ENCODE results near the gene PRUNE2. TPM values are rescaled to one million over a fixed set of nuclear protein-coding genes. Genes with fewer than 3 reads are reported as not detected.
A peak's percentile ranks its signal among the peaks of the same experiment; 100 is the strongest.
"Not testable (repeated sequence)": the region's sequence is repeated elsewhere in the genome, so short reads cannot be mapped to it uniquely, and the experiment has no call there.

The PRUNE2 gene, protein sequence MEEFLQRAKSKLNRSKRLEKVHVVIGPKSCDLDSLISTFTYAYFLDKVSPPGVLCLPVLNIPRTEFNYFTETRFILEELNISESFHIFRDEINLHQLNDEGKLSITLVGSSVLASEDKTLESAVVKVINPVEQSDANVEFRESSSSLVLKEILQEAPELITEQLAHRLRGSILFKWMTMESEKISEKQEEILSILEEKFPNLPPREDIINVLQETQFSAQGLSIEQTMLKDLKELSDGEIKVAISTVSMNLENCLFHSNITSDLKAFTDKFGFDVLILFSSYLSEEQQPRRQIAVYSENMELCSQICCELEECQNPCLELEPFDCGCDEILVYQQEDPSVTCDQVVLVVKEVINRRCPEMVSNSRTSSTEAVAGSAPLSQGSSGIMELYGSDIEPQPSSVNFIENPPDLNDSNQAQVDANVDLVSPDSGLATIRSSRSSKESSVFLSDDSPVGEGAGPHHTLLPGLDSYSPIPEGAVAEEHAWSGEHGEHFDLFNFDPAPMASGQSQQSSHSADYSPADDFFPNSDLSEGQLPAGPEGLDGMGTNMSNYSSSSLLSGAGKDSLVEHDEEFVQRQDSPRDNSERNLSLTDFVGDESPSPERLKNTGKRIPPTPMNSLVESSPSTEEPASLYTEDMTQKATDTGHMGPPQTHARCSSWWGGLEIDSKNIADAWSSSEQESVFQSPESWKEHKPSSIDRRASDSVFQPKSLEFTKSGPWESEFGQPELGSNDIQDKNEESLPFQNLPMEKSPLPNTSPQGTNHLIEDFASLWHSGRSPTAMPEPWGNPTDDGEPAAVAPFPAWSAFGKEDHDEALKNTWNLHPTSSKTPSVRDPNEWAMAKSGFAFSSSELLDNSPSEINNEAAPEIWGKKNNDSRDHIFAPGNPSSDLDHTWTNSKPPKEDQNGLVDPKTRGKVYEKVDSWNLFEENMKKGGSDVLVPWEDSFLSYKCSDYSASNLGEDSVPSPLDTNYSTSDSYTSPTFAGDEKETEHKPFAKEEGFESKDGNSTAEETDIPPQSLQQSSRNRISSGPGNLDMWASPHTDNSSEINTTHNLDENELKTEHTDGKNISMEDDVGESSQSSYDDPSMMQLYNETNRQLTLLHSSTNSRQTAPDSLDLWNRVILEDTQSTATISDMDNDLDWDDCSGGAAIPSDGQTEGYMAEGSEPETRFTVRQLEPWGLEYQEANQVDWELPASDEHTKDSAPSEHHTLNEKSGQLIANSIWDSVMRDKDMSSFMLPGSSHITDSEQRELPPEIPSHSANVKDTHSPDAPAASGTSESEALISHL (N-terminal part only)
- total RNA-seq = 4.9 TPM

DNA sequence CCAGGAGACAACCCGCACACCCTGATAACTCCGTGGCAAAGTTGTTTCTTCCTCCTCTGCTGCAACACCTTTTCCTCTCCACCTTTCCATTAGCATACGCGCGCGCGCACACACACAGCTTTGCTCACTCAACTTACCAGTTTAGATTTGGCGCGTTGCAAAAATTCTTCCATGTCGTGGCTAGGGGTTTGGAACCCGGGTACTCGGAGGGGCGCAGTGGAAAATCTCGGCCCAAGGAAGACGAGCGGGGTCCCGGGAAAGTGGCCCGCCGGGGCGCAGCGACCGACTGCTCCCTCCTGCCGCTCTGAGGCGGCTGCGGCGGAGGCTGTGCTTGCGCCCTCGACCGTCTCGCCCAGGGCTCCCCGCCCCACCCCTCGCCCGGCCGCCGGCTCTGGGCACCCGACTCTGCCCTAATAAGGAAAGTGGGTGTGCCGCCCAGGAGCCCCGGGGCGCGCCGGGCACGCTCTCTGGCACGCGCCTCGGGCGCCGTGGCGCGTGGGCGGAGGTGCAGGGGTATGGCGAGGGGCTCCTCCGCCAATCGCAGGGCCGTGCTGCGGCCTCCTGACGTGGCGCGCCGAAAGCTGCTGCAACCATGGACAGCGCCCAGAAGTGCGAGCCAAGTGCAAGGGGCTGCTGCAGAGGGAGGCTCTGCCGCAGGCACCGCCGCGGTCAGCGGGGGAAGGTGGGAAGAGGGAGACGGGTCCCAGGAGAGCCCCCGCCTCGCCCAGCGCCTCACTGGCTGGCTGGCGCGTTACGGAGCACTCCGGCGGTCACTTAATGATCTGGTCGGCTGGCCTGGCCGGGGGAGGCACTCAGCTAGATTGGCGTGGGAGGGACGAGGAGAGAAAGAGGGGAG, at the start of gene PRUNE2:
Gene PRUNE2, minus strand, starts transcription at position 324 of the 856 bp plus-strand sequence. Its CDS starts 151 bp downstream, at position 173.
- ATAC-seq = peak; percentile 80

DNA sequence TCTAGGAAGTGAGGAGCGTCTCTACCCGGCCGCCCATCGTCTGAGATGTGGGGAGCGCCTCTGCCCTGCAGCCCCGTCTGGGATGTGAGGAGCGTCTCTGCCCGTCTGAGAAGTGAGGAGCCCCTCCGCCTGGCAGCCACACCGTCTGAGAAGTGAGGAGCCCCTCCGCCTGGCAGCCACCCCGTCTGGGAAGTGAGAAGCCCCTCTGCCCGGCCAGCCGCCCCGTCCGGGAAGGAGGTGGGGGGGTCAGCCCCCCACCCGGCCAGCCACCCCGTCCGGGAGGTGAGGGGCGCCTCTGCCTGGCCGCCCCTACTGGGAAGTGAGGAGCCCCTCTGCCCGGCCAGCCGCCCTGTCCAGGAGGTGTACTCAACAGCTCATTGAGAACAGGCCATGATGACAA, 49.5 kb upstream of the PRUNE2 start:
- ATAC-seq = not testable (repeated sequence)

DNA sequence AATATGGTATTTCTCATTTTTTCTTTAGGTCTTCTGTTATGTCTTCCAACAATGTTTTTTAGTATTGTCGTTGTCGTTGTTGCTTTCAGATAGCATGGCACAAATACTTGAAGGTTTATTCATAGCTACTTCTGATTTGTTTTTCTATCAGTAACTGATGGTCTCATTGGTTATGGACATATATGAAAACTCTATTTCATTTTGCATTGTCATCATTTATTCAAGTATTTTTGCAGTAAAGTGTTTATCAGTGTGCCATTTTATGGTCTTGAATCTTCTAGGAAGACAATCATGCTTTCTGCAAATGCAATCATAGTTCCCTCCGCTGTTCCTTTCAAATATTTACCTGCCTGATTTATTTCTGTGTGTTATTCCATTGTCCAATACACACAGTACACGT, 44.0 kb upstream of the PRUNE2 start:
- no peak for ATAC-seq

DNA sequence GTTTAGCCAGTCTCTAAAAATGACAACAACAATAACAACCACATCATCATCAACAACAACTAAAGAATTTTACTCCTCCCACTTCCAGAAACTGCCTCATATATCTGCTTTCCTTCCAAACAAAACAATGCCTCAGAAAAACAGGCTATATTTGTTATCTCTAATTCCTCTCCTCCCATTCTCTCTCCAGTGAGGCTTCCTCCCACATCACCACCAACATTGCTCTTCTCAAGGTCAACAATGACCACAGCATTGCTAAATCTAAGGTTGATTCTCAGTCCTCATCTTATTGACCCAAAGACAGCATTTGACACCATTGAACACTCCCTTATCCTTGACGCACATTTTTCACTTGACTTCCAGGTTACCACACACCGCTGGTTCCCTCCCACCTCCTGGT, 38.1 kb upstream of the PRUNE2 start:
- ATAC-seq = no peak

DNA sequence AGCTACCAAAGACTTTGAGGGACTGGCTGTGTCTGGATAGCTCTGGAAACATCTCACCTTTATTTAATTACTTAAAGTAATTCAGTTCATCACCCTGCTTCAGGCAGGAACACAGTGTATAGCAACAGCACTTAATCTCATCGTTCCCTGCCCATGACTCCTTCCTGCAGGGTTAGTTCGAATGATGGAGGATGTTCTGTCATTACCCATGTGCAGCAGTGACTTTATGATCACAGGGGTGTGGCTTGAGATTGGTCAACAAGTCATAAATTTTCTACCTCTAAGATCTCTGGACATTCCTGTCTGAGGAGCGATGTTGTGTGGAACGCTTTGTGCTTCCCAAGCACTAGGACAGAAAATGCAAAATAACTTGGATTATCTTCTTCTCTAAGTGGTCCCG, 37.1 kb upstream of the PRUNE2 start:
- ATAC-seq = no peak

DNA sequence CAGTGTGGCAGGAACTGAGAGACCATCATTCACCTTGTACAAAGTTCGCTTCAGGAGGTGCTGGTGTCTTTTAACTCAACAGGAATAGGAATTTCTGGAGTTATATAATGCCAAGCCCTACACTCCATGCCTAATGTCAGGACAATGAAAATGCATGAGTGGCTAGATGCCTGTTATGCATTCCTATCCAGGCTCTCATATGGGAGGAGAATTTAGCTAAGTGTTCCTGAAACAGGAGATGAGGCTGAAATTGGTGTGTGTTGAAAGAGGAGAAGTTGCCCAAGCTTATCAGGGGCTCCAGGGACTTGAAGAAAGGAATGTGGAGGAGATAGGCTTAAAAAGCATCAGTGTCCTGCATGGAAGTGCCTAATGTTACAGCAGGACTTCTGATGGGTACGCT, 26.8 kb upstream of the PRUNE2 start:
- no peak for ATAC-seq

DNA sequence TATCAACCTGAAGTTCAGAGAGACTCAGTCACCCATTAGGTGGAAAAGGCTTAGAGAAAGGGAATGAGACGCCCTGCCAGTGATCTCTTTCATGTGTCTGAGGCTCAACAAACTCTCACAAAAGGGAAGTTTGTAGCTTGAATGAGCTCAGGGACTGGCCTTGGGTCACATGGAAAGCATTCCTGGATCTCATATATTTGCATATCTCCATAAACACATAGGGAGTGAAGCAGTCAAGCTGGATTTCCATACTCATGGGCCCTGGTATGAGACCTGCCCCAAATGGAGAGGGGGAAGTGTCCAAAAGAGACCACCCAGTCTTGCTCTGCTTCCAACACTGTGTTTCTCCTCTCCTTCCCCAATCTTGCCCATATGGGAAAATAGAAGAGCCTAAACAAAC, 26.4 kb upstream of the PRUNE2 start:
- no peak for ATAC-seq

DNA sequence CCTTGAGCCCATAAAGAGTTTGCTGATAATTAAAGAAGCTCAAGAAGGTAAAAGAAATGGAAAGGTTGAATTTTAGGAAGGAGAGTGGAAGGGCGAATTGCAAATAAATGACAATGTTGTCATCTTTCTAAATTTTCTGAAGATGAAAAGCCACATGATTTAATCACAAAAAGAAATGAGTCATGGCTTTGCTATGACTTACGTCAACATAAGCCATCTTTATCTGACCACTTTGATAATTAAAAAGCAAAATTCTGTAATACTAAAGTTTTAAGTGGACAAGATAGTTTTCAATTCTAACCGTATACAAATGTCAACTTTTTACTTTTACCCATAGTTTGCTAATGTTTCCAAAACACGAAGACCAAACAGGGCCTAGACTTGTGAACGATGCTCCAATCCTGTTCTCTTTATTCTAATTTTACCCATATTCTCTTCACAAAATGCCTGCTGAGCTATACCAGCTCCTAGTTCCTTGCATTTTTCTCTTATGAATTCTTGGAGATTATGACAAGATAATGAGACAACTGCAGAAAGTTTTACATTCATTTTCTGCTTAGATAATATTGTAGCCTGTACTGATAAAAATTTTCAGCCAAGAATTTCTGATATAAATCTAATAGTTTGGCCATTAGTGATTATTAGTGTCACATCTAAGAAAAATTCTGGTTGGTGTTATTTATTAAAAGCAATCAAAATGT, 21.8 kb upstream of the PRUNE2 start:
- no peak for ATAC-seq

DNA sequence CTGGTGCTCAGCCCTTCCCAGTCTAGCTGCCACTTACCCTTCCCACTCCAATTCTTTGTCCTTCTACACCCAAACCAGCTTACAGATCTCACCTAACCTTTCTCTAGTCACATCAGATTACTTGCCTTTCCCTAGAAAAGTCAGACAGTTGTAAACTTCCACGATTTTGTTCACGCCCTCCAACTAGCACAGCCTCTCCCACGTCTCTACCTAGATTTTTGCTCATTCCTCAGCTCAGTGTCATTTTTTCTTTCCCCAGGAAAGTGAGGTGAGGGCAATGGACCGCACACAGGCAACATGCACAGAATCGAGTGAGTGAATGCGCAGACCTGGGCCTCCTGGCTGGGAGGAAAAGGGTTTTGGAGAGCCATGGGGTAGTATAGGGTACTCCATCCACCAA, 20.9 kb upstream of the PRUNE2 start:
- no peak for ATAC-seq

DNA sequence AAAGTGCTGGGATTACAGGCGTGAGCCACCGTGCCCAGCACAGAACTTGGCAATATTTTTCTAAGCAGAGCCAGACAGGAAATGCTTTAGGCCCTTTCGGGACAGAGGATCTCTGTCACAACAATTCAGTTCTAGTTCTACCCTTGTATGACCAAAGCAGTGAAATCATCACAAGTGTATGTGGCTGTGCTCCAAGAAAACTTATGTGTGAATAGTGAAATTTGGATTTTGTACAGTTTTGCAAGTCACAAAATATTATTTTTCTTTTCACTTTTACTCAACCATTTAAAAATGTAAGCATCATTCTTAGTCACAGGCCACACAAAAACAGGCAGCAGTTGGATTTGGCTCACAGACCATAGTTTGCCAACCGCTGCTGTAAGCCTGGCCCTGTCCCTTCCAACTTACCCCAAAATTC, 20.4 kb upstream of the PRUNE2 start:
- ATAC-seq = no peak

DNA sequence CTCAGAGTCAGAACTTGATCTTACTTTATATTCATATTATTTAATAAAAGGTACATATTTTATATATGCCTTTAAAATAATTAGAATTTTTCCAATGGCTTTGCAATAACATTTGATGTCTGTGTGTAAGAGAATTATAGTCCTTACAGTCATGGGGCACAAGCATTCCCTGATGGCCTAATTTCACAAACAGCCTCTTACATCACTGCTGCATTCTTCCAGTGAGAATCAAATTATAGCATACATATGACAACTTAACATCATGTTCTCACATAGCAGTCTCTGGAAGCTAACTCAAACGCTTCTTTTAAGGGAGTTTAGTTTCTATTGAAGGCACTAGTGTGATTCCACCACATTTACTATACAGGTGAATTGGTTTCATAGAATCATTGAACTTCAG, 15.3 kb upstream of the PRUNE2 start:
- no peak for ATAC-seq

DNA sequence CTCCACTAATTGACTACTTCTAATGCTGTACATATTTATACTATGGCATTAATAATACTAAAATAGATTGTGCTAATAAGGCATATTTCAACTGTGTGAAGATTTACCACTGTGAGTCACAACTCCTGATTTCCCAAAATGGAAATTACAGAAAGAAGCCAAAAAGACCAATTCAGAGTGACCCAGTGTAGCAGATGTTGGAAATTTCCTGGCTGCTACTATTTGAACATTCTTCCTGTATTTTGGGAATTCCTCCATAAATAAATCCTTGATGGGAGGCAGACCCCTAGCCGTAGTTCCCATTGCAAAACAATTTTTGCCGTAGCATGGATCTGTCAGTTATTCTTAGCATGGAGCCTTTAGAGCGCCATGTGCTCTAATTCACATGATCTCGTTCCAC, 11.4 kb upstream of the PRUNE2 start:
- no peak for ATAC-seq

DNA sequence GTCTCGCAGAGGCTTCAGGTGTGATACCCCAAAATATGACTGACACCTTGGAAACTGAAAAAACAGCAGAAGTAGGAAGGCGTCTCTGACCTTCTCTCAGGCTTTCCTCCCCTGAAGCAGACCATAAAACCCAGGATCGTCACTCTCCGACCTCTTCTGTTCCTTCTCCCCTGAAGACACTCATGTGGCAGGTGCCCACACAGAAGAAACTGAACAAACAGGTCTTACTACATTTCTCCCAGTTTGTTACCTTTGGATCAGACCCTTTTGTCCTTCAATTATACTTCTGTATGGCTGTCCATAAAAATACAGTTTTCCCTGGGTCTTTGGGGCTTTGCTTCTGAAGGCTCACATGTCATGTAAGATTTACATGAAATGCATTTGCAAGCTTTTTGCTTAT, 10.3 kb upstream of the PRUNE2 start:
- ATAC-seq = no peak

DNA sequence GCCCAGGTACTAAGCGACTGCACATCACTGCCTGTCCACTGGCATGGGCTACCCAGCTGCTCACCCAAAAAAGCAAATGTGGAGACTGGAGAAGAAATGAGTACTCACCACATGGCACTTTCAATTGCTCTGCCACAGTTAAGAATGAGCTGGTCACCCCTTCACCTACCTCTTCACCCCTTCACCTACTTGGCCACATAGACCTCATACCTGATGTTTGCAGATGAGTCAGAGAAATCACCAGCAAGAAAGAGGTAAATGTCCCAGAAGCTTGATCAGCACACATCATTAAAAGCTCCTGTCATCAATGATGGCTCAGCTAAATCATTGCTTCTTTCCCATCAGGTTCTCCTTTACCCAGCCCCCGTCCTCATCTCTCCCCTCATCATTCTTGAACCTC, 7.6 kb upstream of the PRUNE2 start:
- ATAC-seq = no peak

DNA sequence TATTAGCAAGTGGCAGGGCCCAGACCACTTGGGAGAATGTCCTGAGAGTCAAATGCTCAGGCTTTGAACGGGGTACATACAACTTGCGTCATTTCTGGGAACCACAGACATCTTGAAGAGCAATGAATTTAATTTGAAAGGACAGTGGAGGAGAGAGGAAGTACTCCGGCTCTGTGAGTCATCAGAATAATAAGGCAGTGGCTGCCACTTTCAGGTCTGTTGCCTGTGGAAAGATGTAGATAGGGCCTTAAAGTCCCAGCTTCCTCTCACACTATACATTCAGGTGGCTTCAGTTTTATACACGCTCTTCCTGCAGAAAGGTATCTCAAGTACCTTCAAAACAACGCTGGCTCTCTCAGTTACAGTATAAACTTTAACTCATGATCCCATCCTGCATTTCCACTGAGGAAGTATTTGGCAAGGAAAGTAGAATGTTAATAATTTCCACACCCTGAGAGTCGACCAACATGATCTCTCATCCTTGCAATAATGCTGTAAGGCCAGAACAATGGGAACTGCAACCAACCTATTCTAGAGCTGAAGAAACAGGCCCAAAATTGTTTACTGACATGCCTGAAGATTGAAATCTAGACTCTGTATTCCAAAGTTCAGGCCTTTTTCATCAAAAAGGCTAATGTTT, 6.8 kb upstream of the PRUNE2 start:
- no peak for ATAC-seq

DNA sequence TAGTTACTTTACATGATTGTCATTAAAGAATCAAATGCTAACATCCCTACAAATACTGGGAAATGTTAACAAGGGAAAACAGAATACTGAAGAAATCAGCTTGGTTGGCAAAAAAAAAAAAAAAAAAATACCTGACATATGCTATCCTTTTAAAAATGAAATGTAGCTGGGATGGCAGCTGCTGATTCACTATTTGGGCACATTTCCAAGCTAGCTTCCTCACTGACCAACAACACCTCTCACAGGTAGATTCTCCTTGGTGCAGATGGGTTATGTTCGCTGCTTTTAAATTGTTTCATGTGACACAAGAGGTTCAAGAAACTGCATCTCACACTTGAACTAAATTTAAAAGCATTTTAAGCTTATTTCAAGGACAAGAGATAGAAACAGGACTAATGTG, 6.1 kb upstream of the PRUNE2 start:
- ATAC-seq = no peak

DNA sequence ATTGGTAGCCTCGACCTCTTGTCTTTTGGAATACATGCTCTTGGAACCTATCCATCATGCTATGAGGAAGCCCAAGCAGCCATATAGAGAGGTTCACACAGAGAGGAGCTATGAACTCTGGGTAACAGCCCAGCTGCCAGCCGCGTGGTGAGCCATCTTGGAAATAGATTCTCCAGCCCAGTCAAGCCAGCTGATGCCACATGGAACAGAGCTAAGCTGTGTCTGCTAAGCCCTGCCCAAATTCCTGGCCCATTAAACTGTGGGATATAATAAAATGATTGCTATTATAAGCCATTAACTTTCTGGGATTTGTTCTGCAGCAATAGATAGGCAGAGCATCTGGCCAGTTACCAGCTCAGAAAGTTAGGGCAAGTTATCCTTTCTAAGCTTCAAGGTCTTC, 4.9 kb upstream of the PRUNE2 start:
- no peak for ATAC-seq

DNA sequence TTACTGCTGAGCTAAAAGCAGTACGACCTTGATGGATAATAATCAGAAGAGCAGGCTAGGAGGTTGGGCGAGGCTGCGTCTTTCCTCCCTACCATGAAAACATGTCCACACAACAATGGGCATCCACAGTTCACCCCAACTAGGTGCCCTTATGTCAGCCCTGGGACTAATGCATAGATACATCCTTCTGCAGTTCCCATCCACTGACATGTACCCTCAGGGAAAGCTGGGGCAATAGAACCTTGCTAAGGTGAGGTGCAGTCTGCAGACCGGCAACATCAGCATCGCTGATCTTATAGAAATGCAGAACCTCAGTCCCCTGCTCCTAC, 697 bp upstream of the PRUNE2 start:
- no peak for ATAC-seq

DNA sequence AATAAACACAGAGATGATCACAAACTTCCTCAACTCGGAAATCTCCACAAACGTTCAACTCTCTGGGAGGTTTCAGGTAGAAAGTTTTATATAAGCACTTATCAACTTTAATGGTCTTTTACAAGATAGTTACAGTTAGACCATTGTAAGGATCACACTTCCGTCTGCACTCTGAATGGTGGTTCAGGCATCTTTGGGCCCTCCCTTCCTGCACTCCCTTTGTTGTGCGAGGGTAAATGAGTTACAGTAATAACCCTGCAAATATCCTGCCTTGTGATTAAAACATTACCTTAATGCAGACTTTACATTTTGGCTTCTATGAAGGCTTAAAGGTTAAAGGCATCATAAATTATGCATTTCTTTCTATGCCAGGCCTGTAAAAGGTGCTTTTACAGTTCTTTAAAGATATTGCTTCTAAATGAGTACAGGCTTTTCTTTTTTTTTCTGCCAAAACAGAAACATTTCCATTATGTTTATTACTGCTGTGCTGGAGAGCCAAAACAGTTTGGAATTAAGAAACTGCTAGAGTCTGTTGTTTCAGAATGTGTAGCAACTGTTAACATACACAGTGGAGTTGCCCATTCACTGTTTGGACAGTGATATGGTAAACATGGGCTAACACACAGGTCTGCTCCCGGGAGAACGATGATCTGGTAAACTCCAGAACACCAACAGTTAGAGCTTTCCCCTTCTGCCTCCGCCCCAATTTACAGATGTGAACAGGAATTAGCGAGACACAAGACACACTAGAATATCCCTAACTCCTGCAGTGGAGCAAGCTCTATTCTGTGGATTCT, 1.1 kb downstream of the PRUNE2 start:
- ATAC-seq = no peak

DNA sequence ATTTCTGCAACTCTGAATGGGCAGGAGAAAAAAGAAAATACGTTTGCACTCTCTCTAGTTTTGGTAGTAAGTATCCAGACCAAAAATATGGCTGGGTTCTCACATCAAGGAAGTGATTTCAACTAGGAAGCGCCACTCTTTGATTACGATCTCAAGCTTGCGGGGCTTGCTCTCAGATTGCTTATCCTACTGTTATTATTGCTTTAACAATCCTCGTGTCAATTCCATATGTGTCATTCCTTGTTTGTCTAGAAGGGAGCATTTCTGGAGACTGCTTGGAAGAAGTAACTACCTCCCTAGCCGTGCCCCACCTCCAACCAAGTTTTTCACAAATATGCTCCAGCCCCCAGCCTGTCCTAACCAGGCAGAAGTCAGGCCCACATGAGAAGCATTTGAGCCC, 3.5 kb downstream of the PRUNE2 start:
- no peak for ATAC-seq

Data from esophagus mucosa (tissue), 1 donor.